Stimulated activated CD8-positive, alpha-beta memory T cell treated with anti-CD3 and anti-CD28 coated beads, Interleukin-4, amount 100 ng/mL, for 48 hours (primary cell): ENCODE results near the gene RTP5.
"Not testable (repeated sequence)": the region's sequence is repeated elsewhere in the genome, so short reads cannot be mapped to it uniquely, and the experiment has no call there.

Source experiments
- DNase-seq: peaks from one replicate; pipeline ENCODE4 v3.0.0-alpha.2; 2020

Gene RTP5

GRCh38 chr2:241904011-241904718, 34.6 kb downstream of the RTP5 start:
- no peak for DNase-seq

GRCh38 chr2:241904791-241905710, 35.5 kb downstream of the RTP5 start:
- DNase-seq: no peak

DNA sequence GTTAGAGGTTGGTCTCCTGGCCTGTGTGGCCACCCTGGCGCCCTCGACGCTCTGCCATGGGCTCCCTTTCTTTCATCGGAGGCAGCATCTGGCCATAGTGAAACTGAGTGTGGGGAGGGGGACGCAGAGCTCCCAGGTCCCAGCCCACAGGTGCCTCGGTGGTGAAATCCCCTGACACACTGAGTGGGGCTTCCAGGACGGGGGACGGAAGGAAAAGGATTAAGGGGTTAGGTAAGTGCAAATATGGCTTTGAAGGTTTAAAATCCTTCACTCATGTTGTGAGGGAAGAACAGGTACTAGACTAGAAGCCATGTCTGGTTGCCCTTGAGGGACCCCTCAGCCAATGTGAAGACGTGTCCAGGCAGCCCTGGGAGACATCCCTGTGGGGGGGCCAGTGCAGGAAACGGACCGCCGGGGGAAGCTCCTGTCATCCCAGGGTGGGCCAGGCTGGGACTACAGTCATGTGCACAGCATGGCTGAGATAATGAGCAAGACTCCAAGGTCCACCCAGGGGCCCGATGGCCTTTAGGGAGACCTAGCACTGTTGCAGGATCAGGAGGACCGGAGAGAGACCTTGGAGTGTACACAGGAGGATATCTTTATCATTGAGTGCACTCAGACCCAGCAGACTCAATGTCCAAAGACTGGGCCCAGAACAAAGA, 36.3 kb downstream of the RTP5 start:
- no peak for DNase-seq

GRCh38 chr2:241906378-241906770, 36.8 kb downstream of the RTP5 start:
- not testable (repeated sequence) for DNase-seq

GRCh38 chr2:241906826-241907570, 37.5 kb downstream of the RTP5 start:
- DNase-seq: no peak

GRCh38 chr2:241907831-241908230, 38.3 kb downstream of the RTP5 start:
- DNase-seq: not testable (repeated sequence)

DNA sequence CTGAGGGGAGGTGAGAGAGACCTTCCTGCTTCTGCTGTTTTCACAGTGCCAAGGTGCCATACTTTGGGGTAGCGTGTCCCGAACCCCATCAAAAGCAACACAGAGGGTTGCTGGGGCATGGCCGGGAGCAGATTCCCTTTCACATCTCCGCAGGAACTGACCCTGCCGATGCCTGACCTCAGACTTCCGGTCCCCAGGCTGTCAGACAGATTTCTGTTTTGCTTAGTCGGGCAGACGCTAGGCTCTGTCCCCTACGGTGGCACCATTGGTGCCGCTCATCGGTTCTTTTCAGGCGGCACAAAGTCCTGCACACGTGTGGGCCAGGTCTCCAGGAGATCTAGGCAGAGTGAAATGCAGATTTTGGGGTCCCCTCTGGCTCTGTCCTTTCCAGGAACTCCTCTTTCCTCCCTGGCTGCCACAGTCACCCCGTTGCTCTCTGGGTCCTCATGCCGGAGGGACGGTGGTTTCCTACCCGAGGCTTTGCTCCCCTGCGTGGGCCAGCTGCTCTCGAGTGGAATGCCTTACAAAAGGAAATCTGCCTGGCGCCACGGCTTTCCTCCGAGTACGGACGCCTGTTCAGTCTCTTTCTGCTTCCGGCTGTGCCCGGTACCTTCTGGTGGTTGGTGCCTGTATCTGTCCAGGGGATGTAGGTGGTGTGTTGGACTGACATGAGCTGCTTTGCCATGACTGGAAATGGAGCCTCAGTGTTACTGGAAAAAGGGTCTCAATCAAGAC, 39.3 kb downstream of the RTP5 start:
- DNase-seq: no peak

DNA sequence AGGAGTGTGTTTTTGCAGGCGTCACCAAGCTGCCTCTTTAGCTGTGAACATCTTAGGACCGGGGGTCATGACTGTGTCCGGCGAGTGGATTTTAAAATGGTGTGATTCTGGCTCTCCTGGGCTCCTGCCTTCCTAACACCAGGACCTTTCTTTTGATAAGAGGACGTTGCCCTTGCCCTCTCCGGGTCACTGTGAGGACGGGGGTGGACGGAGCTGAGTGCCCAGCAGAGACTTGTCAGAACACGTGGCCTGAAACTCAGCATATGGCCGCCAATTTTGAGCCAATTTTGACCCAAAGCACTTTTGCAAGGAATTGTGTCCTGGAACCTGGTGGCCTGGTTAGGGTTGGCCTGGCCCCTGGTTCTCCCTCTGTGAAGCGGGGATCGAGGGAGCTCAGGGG, 40.2 kb downstream of the RTP5 start:
- no peak for DNase-seq

- DNase-seq: no peak
Measured at GRCh38 chr2:241910604-241911520, 41.3 kb downstream of the RTP5 start.

GRCh38 chr2:241911551-241911950, 42.0 kb downstream of the RTP5 start:
- DNase-seq: no peak

DNA sequence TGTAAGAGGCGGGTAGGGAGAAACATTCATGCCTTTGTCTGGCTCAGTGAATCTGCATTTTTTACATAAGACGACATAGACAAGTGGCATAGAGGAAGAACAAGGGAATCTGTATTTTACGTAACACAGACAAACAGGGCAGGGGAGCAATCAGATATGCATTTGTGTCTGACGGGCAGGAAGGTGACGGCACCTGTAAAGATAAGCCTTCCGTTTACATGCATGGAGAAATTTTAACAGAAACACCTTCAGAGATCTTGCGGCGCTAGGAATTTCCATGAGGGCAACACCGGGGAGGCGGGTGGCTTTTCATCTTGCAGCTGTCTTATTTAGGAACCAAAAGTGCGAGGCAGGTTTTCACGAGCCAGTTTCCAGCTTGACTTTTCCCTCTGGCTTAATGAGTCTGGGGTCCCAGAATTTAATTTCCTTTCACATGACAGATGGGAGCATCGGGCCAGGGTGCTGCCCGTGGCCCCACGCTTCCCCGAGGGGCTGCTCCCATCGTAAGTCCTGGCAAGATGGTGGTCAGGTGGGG, 42.6 kb downstream of the RTP5 start:
- no peak for DNase-seq

- no peak for DNase-seq
Measured at GRCh38 chr2:241913703-241914102, 44.2 kb downstream of the RTP5 start.

GRCh38 chr2:241914542-241914941, 45.0 kb downstream of the RTP5 start:
- DNase-seq: no peak

GRCh38 chr2:241921631-241922030, 52.1 kb downstream of the RTP5 start:
- not testable (repeated sequence) for DNase-seq

DNA sequence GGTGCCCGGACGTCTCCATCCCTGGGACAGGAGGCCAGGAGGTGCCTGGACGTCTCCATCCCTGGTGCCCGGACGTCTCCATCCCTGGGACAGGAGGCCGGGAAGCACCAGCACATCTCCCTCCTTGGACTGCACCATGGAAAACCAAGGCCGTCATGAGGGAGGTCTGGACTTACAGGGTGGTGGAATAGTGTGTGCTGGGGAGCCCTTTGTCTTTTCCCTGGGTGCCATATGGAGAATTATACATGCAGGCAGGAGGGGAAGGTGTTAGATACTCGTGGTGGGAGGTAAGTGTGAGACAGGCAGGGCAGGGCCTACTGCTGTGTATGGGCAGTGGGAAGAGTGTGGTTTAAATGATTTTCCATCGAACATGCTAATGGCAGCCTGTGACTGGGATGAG, 52.9 kb downstream of the RTP5 start:
- DNase-seq: no peak

DNA sequence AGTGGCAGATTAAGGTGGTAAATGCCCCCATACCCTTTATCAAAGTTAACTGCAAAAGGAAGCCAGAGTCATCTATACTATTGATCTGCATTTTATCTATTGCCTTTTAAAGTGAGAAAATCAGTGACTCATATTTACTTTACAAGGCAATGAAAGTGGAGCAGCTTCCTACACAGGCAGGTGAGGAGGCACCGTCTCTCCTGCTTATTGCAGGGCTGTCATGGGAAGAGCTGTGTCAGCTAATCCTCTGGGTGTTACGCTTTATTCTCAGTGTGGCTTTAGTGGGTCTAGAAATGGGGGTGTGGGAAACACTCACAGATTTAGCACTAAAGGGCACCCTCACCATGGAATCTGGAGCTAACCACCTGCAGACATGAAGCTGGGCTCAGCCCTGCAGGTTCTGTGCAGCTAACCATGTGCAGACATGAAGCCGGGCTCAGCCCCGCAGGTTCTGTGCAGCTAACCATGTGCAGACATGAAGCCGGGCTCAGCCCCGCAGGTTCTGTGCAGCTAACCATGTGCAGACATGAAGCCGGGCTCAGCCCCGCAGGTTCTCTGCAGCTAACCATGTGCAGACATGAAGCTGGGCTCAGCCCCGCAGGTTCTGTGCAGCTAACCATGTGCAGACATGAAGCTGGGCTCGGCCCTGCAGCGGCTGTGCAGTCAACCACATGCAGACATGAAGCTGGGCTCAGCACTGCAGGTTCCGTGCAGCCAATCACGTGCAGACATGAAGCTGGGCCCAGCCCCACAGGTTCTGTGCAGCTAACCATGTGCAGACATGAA, 53.5 kb downstream of the RTP5 start:
- DNase-seq: not testable (repeated sequence)
